HG03108 (cell line): Measurements from ENCODE around the gene ATF2.
"Not testable (repeated sequence)": the region's sequence is repeated elsewhere in the genome, so short reads cannot be mapped to it uniquely, and the experiment has no call there.

ENCODE experiments used
- ATAC-seq: cut with Tn5 transposase; IDR thresholded peaks from one replicate; pipeline ENCODE4 v1.9.1; 2021; ENCODE audit warnings: moderate library complexity; ENCODE audit not compliant: unreplicated experiment

The ATF2 gene

GRCh38 chr2:175166216-175166824 is 1.7 kb downstream of the ATF2 start:
- ATAC-seq, result no peak

GRCh38 chr2:175164235-175164634 is 3.8 kb downstream of the ATF2 start:
- no peak for ATAC-seq

GRCh38 chr2:175158894-175159293 is 9.1 kb downstream of the ATF2 start:
- no peak for ATAC-seq

- no peak for ATAC-seq
Measured at GRCh38 chr2:175156534-175156933, 11.5 kb downstream of the ATF2 start.

- ATAC-seq, result peak; percentile 57
Measured at GRCh38 chr2:175154661-175155082, 13.3 kb downstream of the ATF2 start.

- ATAC-seq, result peak; percentile 67
Measured at GRCh38 chr2:175152242-175152641, 15.8 kb downstream of the ATF2 start.

GRCh38 chr2:175151791-175152190 is 16.2 kb downstream of the ATF2 start:
- ATAC-seq, result no peak

- no peak for ATAC-seq
Measured at GRCh38 chr2:175147186-175147585, 20.8 kb downstream of the ATF2 start.

GRCh38 chr2:175143678-175144077 is 24.3 kb downstream of the ATF2 start:
- no peak for ATAC-seq

GRCh38 chr2:175143191-175143590 is 24.8 kb downstream of the ATF2 start:
- ATAC-seq, result no peak

- no peak for ATAC-seq
Measured at GRCh38 chr2:175140332-175140731, 27.7 kb downstream of the ATF2 start.

- ATAC-seq, result no peak
Measured at GRCh38 chr2:175137793-175138192, 30.2 kb downstream of the ATF2 start.

- ATAC-seq, result no peak
Measured at GRCh38 chr2:175136334-175137215, 31.4 kb downstream of the ATF2 start.

- ATAC-seq, result no peak
Measured at GRCh38 chr2:175135862-175136261, 32.1 kb downstream of the ATF2 start.

GRCh38 chr2:175135177-175135576 is 32.8 kb downstream of the ATF2 start:
- no peak for ATAC-seq

- no peak for ATAC-seq
Measured at GRCh38 chr2:175131252-175131651, 36.8 kb downstream of the ATF2 start.

- ATAC-seq, result no peak
Measured at GRCh38 chr2:175126661-175127060, 41.3 kb downstream of the ATF2 start.

- ATAC-seq, result no peak
Measured at GRCh38 chr2:175123254-175123653, 44.7 kb downstream of the ATF2 start.

- no peak for ATAC-seq
Measured at GRCh38 chr2:175111200-175111657, 56.8 kb downstream of the ATF2 start.

GRCh38 chr2:175108091-175108490 is 59.9 kb downstream of the ATF2 start:
- ATAC-seq, result not testable (repeated sequence)

GRCh38 chr2:175107146-175107545 is 60.9 kb downstream of the ATF2 start:
- no peak for ATAC-seq

- ATAC-seq, result no peak
Measured at GRCh38 chr2:175103191-175103590, 64.8 kb downstream of the ATF2 start.
